Measurements from ENCODE around the gene HSD3B1.
"Not testable (repeated sequence)": the region's sequence is repeated elsewhere in the genome, so short reads cannot be mapped to it uniquely, and the experiment has no call there.

Gene HSD3B1

GRCh38 chr1:119492763-119493162 lies 14.2 kb upstream of the HSD3B1 start:
- no peak for DNase-seq

GRCh38 chr1:119504831-119505230 lies 2.2 kb upstream of the HSD3B1 start:
- DNase-seq = no peak

GRCh38 chr1:119510046-119510445 lies 3.0 kb downstream of the HSD3B1 start:
- no peak for DNase-seq

- no peak for DNase-seq
These were observed 8.2 kb downstream of the HSD3B1 start for GRCh38 chr1:119515221-119515620.

- no peak for DNase-seq
These were observed 9.2 kb downstream of the HSD3B1 start for GRCh38 chr1:119516247-119516646.

- DNase-seq = no peak
These were observed 9.7 kb downstream of the HSD3B1 start for GRCh38 chr1:119516680-119517079.

GRCh38 chr1:119517667-119518066 lies 10.7 kb downstream of the HSD3B1 start:
- not testable (repeated sequence) for DNase-seq

GRCh38 chr1:119531606-119532323 lies 24.8 kb downstream of the HSD3B1 start:
- no peak for DNase-seq

GRCh38 chr1:119532324-119532910 lies 25.4 kb downstream of the HSD3B1 start:
- DNase-seq = no peak

- no peak for DNase-seq
These were observed 28.4 kb downstream of the HSD3B1 start for GRCh38 chr1:119535381-119535780.

GRCh38 chr1:119537966-119538365 lies 31.0 kb downstream of the HSD3B1 start:
- DNase-seq = no peak

GRCh38 chr1:119539636-119540035 lies 32.6 kb downstream of the HSD3B1 start:
- no peak for DNase-seq

- no peak for DNase-seq
These were observed 34.4 kb downstream of the HSD3B1 start for GRCh38 chr1:119541389-119541788.

- no peak for DNase-seq
These were observed 35.5 kb downstream of the HSD3B1 start for GRCh38 chr1:119542492-119542946.

- no peak for DNase-seq
These were observed 37.3 kb downstream of the HSD3B1 start for GRCh38 chr1:119544165-119544762.

- DNase-seq = no peak
These were observed 39.6 kb downstream of the HSD3B1 start for GRCh38 chr1:119546641-119547040.

GRCh38 chr1:119547306-119547705 lies 40.3 kb downstream of the HSD3B1 start:
- no peak for DNase-seq

GRCh38 chr1:119547805-119548204 lies 40.8 kb downstream of the HSD3B1 start:
- no peak for DNase-seq

GRCh38 chr1:119549719-119550132 lies 42.7 kb downstream of the HSD3B1 start:
- DNase-seq = peak; percentile 60

GRCh38 chr1:119550381-119550780 lies 43.4 kb downstream of the HSD3B1 start:
- no peak for DNase-seq

- no peak for DNase-seq
These were observed 44.2 kb downstream of the HSD3B1 start for GRCh38 chr1:119551218-119551617.

GRCh38 chr1:119552656-119553055 lies 45.6 kb downstream of the HSD3B1 start:
- not testable (repeated sequence) for DNase-seq

- DNase-seq = not testable (repeated sequence)
These were observed 46.5 kb downstream of the HSD3B1 start for GRCh38 chr1:119553302-119554071.
